DMS153 (cell line): ENCODE measurements around the gene KIAA0319L.
"Not testable (repeated sequence)": the region's sequence is repeated elsewhere in the genome, so short reads cannot be mapped to it uniquely, and the experiment has no call there.

Experiments used
- DNase-seq: peaks from one replicate; lab custom pipeline; 2025; lab: John Stamatoyannopoulos, UW

The KIAA0319L gene

DNA sequence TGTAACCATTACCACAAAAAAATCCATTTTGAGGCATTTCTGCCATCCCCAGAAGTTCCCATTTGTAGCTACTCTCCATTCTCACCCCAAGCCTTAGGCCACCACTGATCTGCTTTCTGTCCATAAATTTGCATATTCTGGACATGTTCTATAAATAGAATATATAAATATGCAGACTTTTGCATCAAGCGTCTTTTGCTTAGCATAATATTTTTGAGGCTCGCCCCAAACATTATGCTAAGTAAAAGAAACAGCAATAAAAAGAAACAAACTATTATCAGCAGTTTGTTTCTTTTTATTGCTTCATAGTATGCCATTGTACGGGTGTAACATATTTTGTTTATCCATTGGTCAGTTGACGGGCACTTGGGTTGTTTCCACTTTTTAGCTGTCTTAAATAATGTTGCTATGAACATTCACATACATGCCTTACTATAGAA, 23.8 kb upstream of the KIAA0319L start:
- no peak for DNase-seq

DNA sequence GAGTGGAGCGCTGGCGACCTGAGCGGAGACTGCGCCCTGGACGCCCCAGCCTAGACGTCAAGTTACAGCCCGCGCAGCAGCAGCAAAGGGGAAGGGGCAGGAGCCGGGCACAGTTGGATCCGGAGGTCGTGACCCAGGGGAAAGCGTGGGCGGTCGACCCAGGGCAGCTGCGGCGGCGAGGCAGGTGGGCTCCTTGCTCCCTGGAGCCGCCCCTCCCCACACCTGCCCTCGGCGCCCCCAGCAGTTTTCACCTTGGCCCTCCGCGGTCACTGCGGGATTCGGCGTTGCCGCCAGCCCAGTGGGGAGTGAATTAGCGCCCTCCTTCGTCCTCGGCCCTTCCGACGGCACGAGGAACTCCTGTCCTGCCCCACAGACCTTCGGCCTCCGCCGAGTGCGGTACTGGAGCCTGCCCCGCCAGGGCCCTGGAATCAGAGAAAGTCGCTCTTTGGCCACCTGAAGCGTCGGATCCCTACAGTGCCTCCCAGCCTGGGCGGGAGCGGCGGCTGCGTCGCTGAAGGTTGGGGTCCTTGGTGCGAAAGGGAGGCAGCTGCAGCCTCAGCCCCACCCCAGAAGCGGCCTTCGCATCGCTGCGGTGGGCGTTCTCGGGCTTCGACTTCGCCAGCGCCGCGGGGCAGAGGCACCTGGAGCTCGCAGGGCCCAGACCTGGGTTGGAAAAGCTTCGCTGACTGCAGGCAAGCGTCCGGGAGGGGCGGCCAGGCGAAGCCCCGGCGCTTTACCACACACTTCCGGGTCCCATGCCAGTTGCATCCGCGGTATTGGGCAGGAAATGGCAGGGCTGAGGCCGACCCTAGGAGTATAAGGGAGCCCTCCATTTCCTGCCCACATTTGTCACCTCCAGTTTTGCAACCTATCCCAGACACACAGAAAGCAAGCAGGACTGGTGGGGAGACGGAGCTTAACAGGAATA, 20.1 kb upstream of the KIAA0319L start:
- DNase-seq: no peak

GRCh38 chr1:35576766-35577070, 19.5 kb upstream of the KIAA0319L start:
- not testable (repeated sequence) for DNase-seq

DNA sequence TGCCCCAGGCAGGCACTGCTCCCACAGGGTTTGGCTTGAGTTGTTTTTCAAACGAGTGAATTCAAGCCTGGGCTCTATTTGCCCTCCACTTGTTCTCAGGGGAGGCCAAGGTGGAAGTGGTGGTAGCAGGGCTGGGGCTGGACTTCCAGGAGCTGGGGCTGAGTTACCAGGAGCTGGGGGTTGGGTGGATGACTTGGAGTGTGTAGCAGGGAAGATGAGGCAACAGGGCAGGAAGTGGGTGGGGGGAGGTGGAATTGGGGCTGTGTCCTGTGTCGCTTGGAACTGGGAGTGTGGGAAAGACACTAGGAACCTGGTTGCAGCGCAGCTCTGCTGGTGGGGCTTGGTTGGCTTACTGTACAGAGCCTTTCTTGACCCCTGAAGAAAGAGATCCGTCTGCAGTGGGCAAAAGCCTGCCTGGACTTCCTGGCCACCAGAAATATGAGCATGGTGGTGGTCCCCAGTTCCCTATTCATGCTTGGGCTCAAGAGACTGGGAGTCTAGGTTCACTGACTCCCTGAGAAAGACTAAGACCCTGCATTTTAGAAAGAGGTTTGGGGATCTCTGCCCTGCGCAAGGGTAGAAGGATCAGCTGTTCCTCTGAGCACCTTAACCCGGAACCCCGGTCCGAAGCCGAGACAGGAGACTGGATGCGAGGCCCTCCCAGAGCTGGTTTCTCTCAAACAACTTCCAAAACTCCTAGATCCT, 19.0 kb upstream of the KIAA0319L start:
- no peak for DNase-seq

DNA sequence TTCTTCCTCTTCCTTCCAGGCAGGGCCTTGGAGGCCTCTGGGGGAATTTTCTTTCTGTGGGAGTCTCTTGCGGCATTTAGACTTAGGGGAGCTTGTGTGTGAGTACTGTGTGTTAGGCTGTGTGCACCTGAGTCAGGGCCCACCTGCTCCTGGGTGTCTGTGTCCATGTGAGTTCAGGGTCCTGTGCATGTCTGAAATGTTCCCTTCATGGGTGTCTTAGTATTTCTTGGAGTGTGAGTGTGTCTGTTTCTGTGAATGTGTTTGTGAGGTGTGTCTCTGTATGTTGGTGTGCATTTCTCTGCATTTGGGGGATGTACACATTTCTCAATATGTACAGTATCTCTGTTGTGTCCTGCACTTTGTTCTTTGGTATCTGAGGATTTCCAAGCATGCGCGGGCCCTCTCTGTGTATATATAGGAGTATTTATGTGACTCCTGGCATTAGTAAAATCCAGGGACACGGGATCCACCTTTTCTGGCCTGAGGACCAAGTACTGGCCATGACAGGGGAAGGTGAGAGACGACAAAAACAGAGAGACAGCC, 18.3 kb upstream of the KIAA0319L start:
- DNase-seq: no peak

DNA sequence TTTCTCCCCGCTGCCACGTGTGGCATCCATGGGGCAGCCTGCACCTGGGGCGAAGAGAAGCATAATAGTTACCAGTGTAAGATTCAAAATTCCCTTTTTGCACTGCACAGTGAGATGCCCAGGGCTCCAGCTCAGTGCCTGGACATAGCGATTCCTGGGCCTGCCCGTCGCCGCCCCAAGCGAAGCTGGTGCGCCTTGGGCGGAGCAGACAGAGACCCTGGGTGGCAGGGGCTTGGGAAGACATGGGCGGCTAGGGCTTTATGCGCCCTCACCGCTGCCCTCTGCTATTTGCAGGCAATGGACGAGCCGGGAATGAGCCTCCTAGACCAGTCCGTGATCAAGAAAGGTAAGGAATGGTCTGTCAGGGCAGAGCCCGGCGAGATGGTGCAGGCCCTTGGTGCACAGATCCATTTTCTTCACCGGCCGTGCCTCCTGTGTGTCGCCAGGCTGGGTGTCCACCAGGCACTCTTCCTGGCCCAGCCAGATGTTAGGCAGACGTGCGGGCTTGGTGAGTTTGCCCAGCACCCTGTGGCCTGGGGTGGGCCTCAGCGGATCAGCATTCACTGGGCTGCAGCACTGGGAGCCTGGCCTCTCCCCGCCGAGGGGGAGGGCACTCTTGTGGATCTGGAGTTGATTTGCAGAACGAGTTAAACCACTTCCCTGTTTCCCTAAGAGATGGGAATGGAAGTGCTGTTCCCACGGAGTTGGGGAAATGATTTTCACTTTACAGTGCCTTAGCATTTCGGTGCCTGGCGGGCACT, 17.6 kb upstream of the KIAA0319L start:
- DNase-seq: no peak

DNA sequence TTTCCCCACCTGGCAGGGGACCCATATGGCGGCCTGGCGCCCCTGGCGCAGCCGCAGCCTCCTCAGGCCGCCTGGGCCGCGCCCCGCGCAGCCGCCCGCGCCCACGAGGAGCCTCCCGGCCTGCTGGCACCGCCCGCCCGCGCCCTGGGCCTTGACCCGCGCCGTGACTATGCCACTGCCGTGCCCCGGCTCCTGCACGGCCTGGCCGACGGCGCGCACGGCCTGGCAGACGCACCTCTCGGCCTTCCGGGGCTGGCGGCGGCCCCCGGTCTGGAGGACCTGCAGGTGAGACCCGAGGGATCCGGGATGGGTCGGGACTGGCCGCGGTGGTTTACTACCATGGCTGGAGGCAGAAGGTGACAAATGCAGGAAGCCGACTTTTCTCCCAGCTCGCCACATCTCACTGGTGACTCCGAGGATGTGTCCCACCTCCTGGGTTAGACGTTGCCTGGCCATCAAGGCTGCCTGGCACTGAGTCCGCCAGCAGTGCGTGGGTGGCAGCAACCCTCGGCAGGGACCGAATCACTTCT, 17.0 kb upstream of the KIAA0319L start:
- DNase-seq: no peak

- DNase-seq: no peak
These were observed 16.3 kb upstream of the KIAA0319L start, which contains the start of gene TFAP2E for GRCh38 chr1:35573198-35574124. TSS of gene TFAP2E (plus strand) at chr1:35573314. CDS start at chr1:35573578, 264 bp downstream.

DNA sequence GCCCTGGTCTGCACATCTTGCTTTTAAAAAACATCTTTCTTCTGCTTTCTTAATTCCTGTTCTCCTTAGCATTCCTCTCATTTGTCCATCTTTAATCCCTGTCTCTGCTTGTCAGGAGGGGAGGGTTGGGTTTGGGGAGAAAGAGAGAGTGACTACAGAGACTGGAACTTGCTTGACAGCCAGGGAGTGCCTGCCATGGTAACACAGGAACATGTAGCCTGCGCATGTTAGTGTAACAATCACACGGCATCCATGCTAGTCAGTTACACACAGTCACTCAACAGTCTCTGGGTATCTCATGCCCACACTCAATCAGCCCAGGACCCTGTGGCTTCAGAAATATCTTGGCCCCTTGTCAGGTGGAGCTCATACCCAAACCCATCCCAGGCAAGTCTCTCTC, 15.1 kb upstream of the KIAA0319L start:
- no peak for DNase-seq

DNA sequence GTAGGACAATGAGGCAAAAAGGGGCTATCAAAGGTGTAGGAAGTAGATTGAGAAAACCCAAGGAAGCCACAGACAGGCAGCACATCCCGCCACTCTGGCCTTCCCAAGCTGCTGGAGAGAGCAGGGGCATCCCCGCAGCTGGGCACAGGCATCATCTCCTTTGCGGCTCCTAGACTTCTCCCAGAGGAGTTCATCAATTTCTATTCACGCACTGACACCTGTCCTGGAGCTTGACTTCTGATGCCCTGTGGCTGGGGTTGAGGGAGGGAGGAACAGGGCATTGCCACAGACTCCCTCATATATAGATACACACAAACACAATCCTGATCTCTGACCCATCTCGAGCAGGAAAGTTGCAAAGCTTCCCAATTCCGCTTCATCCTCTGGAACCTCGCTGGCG, 14.1 kb upstream of the KIAA0319L start:
- no peak for DNase-seq

DNA sequence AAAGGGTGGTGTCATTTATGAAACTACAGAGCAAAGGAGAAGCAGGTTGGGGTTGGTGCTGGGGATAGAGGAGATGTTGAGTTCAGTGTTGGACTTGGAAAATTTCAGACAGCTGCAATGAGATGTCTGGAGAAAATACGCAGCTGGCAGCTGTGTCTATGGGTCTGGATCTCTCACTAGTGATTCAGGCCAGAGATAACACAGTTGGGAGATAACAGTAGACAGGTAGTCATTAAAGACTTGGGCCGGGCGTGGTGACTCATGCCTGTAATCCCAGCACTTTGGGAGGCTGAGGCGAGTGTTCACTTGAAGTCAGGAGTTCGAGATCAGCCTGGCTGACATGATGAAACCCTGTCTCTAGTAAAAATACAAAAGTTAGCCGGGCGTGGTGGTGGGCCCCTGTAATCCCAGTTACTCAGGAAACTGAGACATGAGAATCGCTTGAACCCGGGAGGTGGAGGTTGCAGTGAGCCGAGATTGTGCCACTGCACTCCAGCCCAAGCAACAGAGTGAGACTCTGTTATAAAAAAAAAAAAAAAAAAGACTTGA, 13.5 kb upstream of the KIAA0319L start:
- DNase-seq: no peak

GRCh38 chr1:35569936-35570335, 12.7 kb upstream of the KIAA0319L start:
- DNase-seq: no peak

DNA sequence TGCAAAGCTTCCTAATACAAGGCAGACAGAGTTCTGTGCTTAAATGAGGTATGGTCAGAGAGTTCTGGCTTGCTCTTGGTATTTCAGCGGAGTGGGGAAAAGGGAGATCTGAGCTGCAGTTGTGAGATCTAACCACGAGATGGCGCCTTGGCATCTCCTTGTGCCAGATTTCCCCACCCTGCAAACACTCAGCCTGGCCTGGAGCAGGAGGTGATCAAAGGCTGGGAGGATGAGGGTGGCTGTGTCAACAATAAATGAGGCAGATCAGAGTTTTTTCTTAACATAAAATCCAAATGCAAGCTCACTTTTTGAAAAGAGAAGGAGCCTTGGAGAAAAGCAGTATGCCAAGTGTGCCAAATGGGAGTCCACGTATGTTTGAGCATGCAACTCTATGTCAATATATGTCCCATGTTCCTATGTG, 11.8 kb upstream of the KIAA0319L start:
- DNase-seq: peak; percentile 64

GRCh38 chr1:35567947-35568558, 10.8 kb upstream of the KIAA0319L start:
- no peak for DNase-seq

GRCh38 chr1:35565742-35566133, 8.5 kb upstream of the KIAA0319L start:
- no peak for DNase-seq

DNA sequence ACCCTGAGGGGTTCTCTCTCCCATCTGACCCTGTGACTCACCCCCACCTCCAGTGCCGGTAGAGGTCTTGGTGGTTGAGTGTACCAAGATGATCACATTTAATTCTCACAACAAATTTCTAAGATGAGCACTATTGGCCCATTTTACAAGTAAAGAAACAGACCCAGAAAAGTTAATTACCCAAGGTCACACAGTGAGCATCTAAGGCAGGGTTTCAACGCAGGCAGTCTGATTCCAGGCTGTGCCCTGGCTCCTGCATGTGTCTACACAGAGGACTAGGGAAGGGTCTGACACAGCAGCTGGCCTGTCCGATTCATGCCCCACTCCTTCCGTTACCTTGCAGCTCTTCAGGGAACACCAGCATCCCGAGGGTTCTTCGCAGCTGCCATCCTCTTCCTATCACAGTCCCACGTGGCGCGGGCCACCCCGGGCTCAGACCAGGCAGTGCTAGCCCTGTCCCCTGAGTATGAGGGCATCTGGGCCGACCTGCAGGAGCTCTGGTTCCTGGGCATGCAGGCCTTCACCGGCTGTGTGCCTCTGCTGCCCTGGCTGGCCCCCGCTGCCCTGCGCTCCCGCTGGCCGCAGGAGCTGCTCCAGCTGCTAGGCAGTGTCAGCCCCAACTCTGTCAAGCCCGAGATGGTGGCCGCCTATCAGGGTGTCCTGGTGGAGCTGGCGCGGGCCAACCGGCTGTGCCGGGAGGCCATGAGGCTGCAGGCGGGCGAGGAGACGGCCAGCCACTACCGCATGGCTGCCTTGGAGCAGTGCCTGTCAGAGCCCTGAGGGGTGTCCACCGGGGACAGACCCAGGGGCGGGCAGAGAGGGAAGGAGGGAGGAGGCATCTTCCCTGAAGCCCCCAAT, 7.9 kb upstream of the KIAA0319L start:
- no peak for DNase-seq

DNA sequence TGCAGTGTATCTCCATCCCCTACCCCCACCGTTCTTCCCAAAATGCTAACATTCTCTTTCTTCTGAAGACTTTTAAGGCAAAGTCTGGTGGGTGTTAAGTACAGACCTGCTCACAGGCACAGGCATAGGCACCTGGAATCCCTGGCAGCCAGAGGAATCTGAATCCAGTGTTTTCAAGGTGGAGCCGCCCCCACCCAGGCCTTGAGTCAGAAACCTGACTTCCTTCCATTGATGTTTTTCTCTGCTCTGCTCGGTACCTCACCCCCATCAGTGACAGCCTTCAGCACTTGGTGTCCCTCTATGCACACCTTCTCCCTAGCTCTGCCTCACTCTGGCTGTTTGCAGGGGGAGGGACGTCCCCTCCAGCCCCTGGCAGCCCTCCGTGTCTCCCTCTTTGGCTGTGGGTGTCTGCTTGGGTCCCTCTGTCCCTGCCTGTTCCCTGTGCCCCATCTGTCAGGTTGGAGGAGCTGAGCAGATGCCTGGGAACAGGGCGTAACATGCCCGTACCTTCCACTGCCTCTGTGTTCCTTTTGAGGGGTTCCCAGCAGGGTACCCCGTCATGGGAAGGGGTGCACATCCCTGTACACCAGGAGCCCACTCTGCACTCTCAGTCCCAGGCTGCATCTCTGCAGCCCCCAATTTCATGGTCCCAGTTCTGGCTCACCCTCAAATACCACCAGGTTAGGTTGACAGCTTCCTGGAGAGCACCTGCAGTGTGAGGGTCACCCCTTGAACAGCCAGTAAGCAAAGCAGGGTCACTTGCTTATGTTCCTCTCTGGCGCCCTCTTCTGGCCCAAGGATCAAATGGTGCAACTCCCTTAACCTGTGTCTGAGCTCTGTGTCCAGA, 7.1 kb upstream of the KIAA0319L start:
- DNase-seq: peak; percentile 66

- DNase-seq: no peak
These were observed 6.0 kb upstream of the KIAA0319L start for GRCh38 chr1:35563166-35563565.
